HepG2 (cell line): Measurements from ENCODE around the gene LMAN1L. TPM values are rescaled to one million over a fixed set of nuclear protein-coding genes. Genes with fewer than 3 reads are reported as not detected.
A peak's percentile ranks its signal among the peaks of the same experiment; 100 is the strongest.

Source experiments
- FOSL2 ChIP-seq: sonication (generic); formaldehyde crosslinking; IDR thresholded peaks from 2 replicates; pipeline ENCODE4 v1.4.0; 2020; ENCODE audit warnings: missing genetic modification reagents
- HMGA1 ChIP-seq: sonication (generic); formaldehyde crosslinking; conservative IDR thresholded peaks from 2 replicates; pipeline ENCODE4 v1.4.0; 2020; ENCODE audit warnings: missing genetic modification reagents
- IRX3 ChIP-seq: sonication (generic); formaldehyde crosslinking; IDR thresholded peaks from 2 replicates; pipeline ENCODE4 v1.8.1; 2023; ENCODE audit warnings: mild to moderate bottlenecking, low read depth, missing genetic modification reagents, borderline replicate concordance
- JARID2 ChIP-seq: sonication (generic); formaldehyde crosslinking; IDR thresholded peaks from 2 replicates; pipeline ENCODE4 v1.8.1; 2023; ENCODE audit warnings: missing genetic modification reagents, inconsistent platforms; ENCODE audit not compliant: insufficient replicate concordance
- KLF15 ChIP-seq: sonication (generic); formaldehyde crosslinking; IDR thresholded peaks from 2 replicates; pipeline ENCODE4 v1.8.1; 2023; ENCODE audit warnings: borderline replicate concordance, mild to moderate bottlenecking, inconsistent platforms, missing genetic modification reagents, mixed read lengths
- NBN ChIP-seq: fragments of 450-650 bp; conservative IDR thresholded peaks from 2 replicates; pipeline ENCODE4 v1.6.1; 2017
- RNF2 ChIP-seq: fragments of 450-650 bp; conservative IDR thresholded peaks from 2 replicates; pipeline ENCODE4 v1.6.1; 2016; ENCODE audit warnings: low read depth
- SAP130 ChIP-seq: IDR thresholded peaks from 2 replicates; pipeline ENCODE4 v1.6.1; 2016; ENCODE audit warnings: low read depth
- YEATS4 ChIP-seq: sonication (generic); formaldehyde crosslinking; IDR thresholded peaks from 2 replicates; pipeline ENCODE4 v1.4.0; 2020; ENCODE audit warnings: missing genetic modification reagents, borderline replicate concordance
- ZNF251 ChIP-seq: sonication (generic); formaldehyde crosslinking; IDR thresholded peaks from 2 replicates; pipeline ENCODE4 v1.9.0; 2021; ENCODE audit warnings: mild to moderate bottlenecking, missing genetic modification reagents
- ZNF883 ChIP-seq: sonication (generic); formaldehyde crosslinking; IDR thresholded peaks from 2 replicates; pipeline ENCODE4 v1.5.1; 2020; ENCODE audit warnings: mild to moderate bottlenecking, missing genetic modification reagents; ENCODE audit errors: not compliant biosample characterization
- polyA plus RNA-seq, 8 experiments: library from polyadenylated mRNA; depleted of rRNA in 3 of 8; stranded (reverse) in 7 of 8; unstranded in 1 of 8; fragments of >200 nt; fragmentation: Illumina TruSeq in 4 of 8; extraction: Trizol in 4 of 8; gene quantifications; 2 replicates each; pipeline versions ENCODE4 v1.2.1 to v1.2.3, GENCODE V29; 2011 to 2016; ENCODE audit warnings: low read depth in 4 of 8, missing spikeins in 1 of 8, mixed read lengths in 1 of 8; ENCODE audit not compliant: insufficient read depth in 1 of 8
- total RNA-seq, 5 experiments: library from RNA; depleted of rRNA; stranded (reverse); fragments of >200 nt; fragmentation: Illumina TruSeq; extraction: Trizol; gene quantifications; 2 replicates each; pipeline ENCODE4 v1.2.3, GENCODE V29; 2016; ENCODE audit warnings: low read depth in 1 of 5
- TF ChIP-seq, protein P1 (sequence below): sonication (generic); formaldehyde crosslinking; IDR thresholded peaks from 2 replicates; pipeline ENCODE4 v1.5.0; 2020; ENCODE audit warnings: mild to moderate bottlenecking, missing genetic modification reagents, borderline replicate concordance
- TF ChIP-seq, protein P2 (sequence below): sonication (generic); formaldehyde crosslinking; IDR thresholded peaks from 2 replicates; pipeline ENCODE4 v1.4.0; 2020; ENCODE audit warnings: missing genetic modification reagents

LMAN1L gene
- total and polyA plus RNA-seq, 2 of the 13 experiments (the other 11 are each of a cell fraction or from before 2014, with no cell fraction given), result not detected

DNA sequence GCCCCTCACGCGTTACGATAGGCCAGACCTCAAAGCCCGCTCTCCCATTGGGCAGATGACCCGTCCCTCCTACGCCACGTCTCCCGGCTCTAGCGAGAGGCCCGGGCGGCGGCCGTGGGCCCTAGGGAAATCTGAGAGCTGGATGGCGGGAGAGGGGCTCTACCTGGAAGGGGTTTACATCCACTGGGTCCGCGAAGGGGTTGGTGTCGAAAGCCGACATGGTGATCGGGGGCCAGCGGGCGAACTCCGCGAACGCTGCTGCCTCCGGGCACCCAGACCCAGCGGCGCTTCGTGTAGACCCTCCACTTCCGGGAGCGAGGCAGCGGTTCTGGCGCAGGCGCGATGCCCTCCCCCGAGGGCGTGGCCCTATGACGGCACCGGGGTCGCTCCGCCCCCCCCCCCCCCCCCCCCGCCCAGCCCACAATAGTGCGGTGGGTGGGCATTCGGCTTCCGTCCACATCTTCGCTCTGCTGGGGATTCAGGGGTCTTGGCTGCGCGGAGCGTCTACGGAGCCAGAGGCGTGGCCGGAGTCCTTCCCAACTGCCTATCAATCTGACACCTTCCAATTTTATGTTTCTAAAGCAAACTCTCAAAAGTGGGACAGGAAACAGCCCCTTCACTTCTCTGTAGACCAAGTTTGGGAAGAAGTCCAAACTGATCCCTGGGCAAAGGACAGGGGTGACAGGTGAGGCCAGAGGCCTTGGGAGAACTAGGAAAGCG lies 60.6 kb downstream of the LMAN1L start, which contains the start of gene SCAMP2 (continued):
- TF ChIP-seq, protein P1, sequence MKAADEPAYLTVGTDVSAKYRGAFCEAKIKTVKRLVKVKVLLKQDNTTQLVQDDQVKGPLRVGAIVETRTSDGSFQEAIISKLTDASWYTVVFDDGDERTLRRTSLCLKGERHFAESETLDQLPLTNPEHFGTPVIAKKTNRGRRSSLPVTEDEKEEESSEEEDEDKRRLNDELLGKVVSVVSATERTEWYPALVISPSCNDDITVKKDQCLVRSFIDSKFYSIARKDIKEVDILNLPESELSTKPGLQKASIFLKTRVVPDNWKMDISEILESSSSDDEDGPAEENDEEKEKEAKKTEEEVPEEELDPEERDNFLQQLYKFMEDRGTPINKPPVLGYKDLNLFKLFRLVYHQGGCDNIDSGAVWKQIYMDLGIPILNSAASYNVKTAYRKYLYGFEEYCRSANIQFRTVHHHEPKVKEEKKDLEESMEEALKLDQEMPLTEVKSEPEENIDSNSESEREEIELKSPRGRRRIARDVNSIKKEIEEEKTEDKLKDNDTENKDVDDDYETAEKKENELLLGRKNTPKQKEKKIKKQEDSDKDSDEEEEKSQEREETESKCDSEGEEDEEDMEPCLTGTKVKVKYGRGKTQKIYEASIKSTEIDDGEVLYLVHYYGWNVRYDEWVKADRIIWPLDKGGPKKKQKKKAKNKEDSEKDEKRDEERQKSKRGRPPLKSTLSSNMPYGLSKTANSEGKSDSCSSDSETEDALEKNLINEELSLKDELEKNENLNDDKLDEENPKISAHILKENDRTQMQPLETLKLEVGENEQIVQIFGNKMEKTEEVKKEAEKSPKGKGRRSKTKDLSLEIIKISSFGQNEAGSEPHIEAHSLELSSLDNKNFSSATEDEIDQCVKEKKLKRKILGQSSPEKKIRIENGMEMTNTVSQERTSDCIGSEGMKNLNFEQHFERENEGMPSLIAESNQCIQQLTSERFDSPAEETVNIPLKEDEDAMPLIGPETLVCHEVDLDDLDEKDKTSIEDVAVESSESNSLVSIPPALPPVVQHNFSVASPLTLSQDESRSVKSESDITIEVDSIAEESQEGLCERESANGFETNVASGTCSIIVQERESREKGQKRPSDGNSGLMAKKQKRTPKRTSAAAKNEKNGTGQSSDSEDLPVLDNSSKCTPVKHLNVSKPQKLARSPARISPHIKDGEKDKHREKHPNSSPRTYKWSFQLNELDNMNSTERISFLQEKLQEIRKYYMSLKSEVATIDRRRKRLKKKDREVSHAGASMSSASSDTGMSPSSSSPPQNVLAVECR, result peak; percentile 86
- peak; percentile 42 for TF ChIP-seq ZNF883
- TF ChIP-seq KLF15, result no peak
- no peak for TF ChIP-seq HMGA1 (CRISPR knock-in tag)
- TF ChIP-seq IRX3, result no peak
- peak; percentile 91 for TF ChIP-seq SAP130 (CRISPR knock-in tag)
- no peak for TF ChIP-seq JARID2 (CRISPR knock-in tag)
- TF ChIP-seq NBN, result no peak
- TF ChIP-seq ZNF251, result no peak
- TF ChIP-seq, protein P2, sequence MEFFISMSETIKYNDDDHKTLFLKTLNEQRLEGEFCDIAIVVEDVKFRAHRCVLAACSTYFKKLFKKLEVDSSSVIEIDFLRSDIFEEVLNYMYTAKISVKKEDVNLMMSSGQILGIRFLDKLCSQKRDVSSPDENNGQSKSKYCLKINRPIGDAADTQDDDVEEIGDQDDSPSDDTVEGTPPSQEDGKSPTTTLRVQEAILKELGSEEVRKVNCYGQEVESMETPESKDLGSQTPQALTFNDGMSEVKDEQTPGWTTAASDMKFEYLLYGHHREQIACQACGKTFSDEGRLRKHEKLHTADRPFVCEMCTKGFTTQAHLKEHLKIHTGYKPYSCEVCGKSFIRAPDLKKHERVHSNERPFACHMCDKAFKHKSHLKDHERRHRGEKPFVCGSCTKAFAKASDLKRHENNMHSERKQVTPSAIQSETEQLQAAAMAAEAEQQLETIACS, result 0 out of 2 replicates have a peak, but pooled peaks have one; percentile 29
- 0 out of 2 replicates have a peak, but pooled peaks have one; percentile 30 for TF ChIP-seq FOSL2
- TF ChIP-seq YEATS4 (CRISPR knock-in tag), result peak; percentile 83
- peak; percentile 73; the same call in 1 of the 2 replicates for TF ChIP-seq RNF2
